NCI-H1105 treated with DMSO at 0.1 percent for 48 hours (cell line): ENCODE measurements around the gene TENM3.
"Not testable (repeated sequence)": the region's sequence is repeated elsewhere in the genome, so short reads cannot be mapped to it uniquely, and the experiment has no call there.

ENCODE experiments used
- DNase-seq: peaks from one replicate; lab custom pipeline; 2025; lab: John Stamatoyannopoulos, UW

Gene TENM3

DNA sequence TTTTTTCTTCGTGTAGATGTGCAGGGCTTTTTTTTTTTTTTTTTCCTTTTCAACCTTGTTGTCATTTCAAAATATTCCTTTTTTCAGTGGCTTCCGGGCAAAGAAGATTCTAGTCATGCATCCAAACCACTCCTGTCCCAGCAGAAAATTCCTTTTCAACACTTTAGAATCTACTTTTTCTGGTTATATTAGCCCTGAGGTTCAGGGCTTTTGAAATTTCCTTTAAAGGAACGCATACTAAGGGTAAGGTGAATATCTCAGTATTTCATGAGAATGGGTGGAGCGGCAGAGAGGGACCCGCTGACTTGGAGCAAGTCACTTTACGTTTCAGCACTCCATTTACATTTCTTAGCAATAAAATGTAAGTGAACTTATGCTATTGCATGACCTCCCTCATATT, 15.6 kb upstream of the TENM3 start:
- no peak for DNase-seq

DNA sequence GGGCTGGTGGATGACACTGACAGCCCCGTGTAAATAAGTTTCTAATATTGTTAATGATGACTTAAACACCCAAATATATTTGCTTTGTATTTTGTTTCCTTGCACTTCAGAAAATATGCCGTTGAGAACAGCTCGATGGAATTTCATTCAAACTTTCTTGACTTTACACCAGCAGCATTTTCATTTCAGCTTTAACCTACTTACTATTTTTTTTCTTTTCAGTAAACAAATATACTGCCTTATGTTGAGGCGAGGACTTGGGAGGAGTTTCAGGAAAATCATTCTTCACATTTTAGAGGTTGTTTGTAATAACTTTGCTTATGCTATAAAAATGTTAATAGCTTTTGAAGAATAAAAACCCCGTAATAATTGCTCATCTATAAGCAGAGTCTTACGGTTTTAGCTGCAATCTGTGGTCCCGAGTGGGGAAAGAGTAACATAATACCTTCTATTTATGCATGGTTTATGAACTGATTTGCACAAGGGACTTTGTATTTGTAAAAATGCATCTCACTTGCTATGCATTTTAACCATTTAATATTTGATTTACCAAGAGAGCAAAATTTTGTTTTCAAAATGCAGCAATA, 14.1 kb upstream of the TENM3 start:
- DNase-seq: no peak

DNA sequence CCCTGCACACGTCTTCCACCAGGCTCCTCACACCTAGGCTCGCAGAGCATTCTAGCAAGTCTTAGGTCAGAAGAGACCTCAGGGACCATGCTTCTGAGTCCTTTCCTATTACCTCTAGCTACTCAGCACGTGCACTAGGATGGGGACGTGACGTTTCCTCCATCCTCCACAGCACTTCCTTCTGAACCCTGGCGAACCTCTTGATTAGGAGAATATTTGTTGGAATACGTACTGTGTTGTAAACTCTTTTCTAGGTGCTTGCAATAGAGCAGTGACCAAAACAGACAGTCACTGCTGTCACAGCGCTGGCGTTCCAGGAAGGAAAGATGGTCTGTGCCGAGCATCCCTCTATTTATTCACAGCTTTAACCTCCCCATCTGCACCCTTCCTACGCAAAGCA, 12.9 kb upstream of the TENM3 start:
- DNase-seq: no peak

DNA sequence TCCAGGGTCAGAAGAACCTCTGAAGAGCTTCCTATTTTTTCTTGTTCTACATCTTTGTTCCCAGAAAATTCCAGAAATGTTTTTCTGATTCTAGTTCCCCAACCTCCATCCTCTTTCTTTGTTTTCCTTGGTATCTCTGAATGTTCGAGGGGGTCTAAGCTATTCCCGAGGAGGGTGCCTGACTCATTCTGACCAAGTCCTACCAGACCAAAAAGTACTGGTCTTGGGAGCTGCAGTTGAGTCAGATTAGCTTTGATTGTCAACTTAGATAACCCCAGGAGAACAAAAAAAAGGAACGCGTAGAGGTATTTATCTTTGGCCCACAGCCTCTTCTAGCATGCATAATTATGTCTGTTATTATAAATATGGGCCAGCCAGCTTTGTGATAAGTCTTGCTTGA, 12.1 kb upstream of the TENM3 start:
- DNase-seq: no peak

DNA sequence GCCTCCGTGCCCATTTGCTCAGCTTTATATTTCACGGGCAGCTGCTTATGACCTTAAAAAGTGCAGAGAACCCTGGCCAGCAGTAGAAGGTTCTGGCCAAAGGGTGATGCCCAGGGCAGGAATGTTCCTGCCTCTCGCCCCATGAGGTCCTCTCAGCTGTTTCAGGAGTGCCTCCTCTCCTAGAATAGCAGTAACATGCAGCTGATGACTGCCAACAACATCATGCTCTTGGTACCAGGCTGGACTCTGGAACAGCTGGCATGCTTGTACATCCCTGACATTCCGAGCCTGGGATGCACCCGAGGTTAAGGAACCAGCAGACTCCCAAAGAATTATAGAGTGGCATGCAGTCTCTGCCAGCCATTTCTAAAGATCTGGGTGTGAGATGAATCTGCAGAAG, 11.7 kb upstream of the TENM3 start:
- DNase-seq: no peak

DNA sequence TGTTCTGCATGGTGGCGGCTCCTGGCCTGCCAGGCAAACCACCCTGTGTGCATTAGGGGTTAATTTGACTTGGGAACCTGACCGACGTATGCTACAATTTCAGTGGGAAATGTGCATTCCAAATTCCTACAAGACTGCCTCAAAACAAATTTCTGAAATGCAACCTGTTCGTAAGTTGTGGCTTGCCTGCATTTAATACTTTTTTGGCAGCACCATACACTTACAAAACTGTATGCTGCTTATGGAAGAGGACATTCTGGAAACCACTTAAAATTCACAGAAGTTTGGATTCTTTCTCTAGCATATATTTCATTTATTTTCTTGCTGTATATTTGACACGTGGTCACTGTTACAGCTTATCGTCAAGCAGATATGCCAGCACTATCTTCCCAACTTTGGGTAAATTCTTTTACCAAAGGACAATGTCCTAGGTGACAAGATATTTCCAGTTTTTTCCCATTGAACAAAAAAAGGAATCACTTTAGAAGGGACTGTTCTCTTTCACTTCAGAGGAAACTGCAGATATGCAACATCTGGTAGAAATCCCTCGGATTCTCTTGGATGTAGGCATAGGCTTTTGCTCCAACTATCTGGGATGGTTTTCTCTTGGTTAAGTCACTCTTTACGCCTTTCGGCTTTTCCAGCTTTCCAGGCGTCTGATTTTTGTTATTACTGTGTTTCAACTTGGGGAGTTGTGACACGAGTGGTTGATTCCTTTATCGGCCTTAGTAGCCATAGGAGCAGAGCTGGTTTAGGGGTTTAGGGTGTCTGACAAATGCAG, 9.7 kb upstream of the TENM3 start:
- no peak for DNase-seq

DNA sequence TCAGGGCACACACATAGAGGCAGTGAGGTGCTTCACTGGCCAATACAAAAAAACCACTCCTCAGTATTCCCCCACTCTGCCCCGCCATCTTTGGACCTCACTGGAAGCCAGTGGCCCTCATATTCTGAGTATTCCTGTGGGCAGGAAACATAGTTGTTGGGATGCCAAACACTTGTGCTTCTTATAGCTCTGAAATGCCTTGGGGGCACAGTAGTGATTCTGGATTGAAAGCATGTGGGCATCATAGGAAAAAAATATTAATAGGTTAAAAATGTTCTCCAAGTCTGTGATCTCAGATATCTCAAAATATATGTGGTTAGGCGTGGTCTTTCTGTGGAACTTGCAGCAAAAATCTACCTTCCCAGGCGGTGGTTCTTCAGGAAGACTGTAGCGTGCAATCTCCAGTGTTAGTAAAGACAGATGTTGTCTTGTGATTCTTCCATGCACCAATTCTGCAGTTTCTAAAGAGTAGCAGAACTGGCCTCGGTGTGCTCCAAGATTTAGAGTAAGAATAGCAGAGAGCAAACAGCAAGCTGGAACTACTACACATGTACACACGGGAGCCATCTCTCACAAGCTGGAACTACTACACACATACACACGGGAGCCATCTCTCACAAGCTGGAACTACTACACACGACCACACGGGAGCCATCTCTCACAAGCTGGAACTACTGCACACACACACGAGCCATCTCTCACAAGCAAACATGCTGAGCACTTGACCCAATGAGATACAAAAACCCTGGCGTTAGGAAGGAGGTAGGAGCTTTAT, 8.0 kb upstream of the TENM3 start:
- DNase-seq: no peak

DNA sequence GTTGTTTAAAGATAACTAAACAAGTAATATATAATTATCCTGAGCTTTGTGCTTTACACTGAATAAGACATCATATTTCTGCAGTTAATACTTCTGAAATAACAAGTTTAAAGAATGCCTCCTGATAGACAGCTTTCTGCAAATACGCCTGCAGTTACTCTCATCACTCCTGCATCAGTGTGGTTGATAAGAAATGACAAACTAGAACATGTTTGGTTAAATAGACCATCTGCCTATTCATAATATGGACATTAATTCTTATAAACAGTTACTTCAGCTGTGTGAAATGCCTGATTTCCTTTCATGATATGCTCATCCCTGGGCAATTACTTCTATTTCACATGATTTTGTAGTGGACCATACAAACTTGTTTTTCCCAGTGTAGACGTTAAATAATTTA, 7.0 kb upstream of the TENM3 start:
- DNase-seq: no peak

DNA sequence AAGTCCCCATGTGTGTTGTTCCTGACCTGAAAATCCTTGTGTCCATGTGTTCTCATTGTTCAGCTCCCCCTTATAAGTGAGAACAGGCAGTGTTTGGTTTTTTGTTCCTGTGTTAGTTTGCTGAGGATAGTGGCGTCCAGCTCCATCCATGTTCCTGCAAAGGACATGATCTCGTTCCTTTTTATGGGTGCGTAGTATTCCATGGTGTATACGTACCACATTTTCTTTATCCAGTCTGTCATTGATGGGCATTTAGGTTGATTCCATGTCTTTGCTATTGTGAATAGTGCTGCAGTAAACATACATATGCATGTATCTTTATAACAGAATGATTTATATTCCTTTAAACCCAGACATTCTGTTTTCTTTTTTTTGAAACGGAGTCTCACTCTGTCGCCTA, 6.2 kb upstream of the TENM3 start:
- not testable (repeated sequence) for DNase-seq

DNA sequence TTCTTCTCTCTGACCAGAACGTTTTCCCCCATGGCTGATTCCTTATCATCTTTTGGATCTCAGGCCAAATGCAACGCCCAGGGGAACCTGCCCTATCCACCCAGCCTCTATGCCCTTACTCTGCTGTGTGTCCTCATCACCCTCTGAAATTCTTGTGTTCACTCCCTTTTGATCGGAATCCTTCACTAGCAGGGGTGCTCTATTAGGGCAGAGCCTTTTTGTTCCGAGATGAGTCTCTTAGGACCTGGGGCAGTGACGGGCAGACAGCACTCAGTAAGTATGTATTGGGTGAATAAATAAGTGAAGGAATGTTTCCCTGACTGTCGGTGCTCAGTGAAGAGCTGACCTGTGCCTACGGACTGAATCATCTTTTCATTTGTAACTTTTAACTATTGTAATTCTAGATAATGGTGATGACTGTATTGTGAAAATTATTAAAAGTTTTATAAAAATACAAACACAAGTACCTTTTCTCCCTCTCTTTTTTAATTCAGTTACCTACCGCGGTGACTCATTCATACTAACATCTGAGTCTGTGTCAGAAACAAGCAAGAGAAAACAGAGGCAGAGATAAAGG, 4.8 kb upstream of the TENM3 start:
- DNase-seq: no peak

DNA sequence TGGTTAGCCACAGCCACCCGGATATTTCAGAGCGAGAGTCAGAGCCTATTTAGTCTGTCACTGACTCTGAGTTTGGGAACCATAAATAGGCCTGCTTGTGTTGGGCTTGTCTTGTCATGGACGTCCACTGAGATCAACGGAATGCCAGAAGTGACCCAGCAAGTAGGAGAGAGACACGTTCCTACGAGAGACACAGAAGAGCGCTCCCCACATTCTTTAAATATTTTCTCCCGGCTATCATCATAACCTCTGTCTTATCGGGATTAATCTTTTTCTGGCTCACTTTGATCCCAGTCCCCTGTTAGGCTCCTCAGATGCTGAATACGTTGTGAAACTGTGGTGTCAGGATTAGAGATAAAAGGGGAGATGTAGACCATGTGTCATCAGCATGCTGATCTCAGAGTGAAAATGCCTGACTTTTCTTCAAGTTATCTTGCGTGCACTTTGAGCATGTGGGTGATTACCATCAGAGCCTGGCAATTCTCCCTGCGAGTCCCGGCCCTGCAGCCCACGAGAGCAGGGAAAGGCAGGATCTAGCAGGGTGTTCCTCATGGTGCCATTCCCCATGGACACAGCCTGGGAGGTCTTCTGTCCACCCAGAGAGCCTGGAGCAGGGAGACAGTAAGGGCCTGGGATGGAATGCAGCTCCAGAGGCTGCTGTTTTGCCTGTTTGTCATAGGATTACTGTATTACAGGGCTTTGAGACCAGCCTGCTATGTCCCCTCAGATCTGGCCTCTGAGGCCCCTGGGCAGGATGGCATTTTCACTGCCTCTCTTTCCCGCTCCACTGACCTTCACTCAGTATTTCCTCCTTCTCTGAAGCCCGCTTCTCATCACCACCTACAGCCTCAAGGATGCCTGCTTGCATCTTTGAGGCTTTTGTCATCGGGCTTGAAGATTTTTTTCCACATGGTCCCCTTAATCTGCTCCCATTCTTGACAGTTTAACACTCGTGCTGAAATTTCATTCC, 2.8 kb upstream of the TENM3 start:
- no peak for DNase-seq

DNA sequence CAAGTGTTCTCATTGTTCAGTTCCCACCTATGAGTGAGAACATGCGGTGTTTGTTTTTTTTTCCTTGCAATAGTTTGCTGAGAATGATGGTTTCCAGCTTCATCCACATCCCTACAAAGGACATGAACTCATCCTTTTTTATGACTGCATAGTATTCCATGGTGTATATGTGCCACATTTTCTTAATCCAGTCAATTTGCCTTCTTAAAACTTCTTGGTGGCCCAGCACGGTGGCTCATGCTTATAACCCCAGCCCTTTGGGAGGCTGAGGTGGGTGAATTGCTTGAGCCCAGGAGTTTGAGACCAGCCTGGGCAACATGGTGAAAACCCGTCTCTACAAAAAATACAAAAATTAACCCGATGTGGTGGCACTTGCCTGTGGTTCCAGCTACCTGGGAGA, 942 bp upstream of the TENM3 start:
- not testable (repeated sequence) for DNase-seq

DNA sequence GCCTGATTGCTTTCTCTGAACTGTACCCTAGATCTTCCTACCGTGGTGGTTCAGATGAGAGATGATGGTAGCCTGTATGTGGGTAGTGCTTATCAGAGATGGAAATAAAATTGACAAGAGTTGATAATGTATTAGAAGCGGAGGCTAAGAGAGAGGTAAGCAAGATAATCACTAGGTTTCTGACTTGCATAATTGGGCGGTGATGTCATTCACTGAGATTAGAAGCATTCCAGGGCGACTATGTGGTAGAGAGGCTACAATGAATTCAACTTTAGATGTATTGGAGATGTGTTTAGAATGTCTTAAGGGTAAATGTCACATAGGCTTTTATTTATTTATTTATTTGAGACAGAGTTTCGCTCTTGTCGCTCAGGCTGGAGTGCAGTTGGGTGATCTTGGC, 415 bp upstream of the TENM3 start:
- DNase-seq: no peak

DNA sequence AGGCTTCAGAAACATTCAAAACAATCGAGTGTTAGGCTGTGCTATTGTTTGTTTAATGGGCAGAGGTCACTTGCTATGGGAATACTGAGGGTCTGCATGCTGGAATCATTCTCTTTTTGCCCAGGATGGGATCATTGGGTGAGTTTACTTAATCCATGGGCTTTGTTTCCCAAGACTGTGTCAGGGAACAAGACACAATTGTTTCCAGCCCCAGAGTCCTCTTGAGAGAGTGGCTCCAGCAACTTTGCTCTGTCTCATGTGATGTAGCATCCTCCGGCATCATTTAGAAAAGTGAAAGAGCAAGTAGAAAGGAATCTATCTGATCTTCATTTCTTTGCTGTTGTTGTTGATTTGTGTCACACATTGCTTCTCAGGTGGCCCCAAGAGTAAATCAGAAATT, 1.8 kb downstream of the TENM3 start:
- no peak for DNase-seq

DNA sequence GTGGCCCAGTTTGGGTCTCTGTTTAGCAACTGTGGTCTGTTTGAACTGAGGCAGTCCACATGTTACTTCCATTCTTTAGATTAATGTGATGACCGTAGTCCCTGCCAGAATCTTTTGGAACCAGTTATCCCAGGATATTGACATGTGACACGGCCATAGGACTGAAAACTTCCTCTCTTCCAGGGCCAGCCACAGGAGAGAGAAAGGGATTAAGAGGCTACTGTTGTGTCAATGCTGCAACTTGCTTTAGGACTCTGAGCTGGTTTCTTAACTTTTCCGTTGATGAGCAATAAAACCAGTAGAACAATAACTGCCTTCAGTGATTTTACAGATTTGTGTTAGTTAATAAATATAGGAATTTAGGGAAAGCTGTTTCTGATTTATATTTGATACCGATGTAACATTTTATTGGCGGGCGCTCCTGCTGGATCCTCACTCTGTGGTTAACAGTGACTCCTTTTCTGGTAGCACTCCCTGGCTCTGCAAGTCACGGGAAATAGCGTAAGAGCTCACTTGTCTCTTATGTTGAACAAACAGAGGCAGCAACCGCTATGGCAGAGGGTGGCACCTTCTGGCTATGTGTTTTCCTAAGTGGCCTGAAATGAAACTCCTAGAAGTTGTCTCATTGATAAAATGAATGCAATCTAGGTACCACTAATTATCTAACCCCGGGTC, 2.5 kb downstream of the TENM3 start:
- no peak for DNase-seq

DNA sequence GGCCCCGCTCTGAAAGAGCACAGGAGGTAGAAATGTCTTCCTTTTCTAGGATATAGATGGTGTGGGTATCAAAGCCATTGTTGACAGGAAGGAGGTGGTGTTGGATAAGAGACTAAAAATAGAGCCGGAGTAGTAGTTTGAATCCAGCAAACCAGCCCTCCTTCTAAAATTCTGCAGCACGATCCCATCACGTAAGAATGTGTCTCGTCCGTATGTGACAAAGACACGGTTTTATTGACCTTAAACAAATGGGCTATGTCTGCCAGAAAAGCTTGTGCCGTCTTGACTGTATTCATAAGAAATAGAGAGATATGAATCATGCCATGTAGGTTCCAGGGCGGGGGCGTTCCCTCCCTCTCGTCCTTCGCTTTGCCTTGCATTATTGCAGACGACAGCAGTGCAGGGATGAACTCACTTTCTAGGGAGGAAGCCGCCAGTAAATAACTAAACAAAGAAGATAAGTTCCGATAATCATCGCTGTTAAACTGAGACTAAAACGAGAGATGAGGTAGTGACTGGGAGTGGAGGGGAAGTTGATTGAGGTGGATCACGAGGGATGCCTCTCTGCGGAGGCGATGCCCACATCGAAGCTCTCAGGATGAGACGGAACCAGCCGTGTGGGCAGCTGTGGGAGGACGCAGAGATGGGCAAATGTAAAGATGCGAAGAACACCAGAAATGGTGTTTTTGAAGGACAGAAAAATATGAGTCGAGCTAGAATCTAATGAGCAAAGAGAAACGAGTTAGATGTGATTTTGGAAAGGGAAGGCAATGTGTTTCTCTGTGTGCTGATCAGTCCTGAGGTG, 3.4 kb downstream of the TENM3 start:
- no peak for DNase-seq

DNA sequence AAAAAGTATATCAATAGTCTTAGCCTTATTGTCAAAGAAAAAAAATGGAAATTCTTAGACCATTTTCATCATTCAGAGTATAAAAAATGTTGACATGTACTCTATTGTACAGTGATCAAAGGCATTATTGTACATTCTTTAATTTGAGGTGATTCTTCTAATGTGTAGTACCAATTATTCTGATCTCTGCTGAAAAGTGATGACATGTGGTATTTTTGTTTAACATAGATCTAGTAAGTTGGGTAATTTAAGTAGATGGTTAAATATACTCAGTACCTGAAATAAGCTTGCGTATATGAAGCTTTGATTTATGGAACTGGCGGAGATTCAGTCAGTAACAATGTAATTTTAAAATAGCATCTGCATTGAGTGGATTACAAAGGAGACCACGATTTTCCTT, 5.1 kb downstream of the TENM3 start:
- DNase-seq: no peak

DNA sequence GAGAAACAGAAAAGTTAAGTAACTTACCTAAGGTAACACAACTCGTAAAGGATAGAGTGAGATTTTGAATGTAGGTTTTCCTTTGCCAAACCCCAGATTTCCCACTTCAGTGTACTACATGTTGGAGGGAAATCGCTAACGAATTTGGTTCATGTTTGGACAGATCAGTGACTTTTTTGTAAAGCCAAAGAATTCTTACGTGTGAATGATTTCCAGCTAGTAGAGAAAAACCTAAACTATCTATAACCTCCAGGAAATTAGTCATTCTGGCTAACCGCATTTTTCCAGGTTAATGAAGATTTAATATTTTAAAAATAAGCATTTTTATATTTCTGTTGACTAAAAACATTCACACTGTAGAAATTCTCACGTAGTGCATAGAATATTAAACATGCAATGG, 7.2 kb downstream of the TENM3 start:
- no peak for DNase-seq

DNA sequence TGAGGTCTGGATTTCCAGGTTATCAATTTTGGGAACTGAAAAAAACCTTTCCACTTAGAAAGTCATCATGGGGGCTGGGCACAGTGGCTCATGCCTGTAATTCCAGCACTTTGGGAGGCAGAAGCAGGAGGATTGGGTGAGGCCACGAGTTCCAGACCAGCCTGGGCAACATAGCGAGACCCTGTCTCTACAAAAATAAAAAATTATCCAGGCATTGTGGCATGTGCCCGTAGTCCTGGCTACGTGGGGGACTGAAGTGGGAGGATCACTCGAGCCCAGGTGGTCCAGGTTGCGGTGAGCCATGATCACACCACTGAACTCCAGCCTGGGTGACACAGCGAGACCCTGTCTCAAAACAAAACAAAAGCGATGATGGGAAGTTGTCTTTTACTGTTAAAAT, 7.9 kb downstream of the TENM3 start:
- DNase-seq: no peak

DNA sequence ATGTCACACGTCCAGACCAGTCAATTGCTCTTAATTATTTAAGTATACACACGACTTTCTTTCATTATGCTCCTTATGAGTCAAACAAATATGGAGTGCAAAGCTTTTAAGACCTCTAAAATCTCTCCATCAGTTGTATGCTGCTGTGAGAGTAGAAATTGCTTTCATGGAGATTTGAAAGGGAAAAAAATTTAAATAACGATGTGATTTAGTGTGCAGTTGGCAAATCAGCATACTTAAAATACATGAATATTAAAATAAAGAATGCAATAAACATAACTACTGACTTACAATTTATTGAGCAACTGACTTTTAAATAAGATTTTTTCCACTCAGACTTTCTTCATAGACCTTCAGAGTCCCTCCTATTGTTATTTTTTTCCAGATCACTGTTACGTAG, 9.0 kb downstream of the TENM3 start:
- no peak for DNase-seq
